ENCODE results near the gene BHLHA9. TPM values are rescaled to one million over a fixed set of nuclear protein-coding genes. Genes with fewer than 3 reads are reported as not detected.
A peak's percentile ranks its signal among the peaks of the same experiment; 100 is the strongest.

Gene BHLHA9
- total RNA-seq, 6 experiments from 2014 or later: not detected

DNA sequence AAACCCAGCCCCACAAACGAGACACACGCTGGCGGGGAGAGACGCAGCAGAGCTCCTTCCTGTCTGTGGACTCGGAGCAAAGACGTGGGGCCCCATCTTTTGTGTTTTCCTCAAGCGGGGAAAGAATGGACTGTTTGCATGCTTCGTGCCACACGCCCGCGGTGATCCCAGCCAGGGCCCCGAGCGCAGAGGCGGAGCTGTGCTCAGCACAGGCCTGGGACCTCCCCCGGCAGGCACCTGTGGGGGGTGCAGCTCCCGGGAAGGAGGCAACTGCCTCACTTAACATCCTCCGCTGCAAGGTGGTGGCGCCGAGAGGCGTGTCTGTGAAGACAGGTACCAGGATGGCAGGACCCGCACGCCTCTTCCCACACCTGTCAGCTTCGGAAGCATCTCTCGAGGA, 28.4 kb downstream of the BHLHA9 start:
- intact Hi-C loops (cut with DNase I): no loop called here
- ATAC-seq: peak in 2 of 4 donors; percentile 4 to 28
- Histone ChIP-seq H3K36me3 (no peaks in the 10 kb centered on the region), H3K4me3 (no peak overlapping the region), H3K27ac (no peak overlapping the region), H3K4me1 (no peaks in the 10 kb centered on the region), H3K27me3 (no peaks in the 10 kb centered on the region), H3K9me3 (no peaks in the 10 kb centered on the region)
- TF ChIP-seq CTCF (IDR thresholded peaks at IDR 0.05) (no peak), POLR2A (IDR thresholded peaks at IDR 0.05) (no peak)
- whole genome bisulfite sequencing (ENCODE audit: insufficient coverage, low coverage, low lambda C conversion rate, missing lambda C conversion rate): 6% methylated on average over 9 of the region's 24 CpGs
- no peak for DNase-seq

GRCh38 chr17:1299552-1300370, 29.5 kb downstream of the BHLHA9 start:
- no peak overlapping the region for H3K27ac ChIP-seq
- 73% methylated on average over 8 of the region's 22 CpGs for WGBS (ENCODE audit: insufficient coverage, low coverage, low lambda C conversion rate, missing lambda C conversion rate)
- H3K9me3 ChIP-seq: no peaks in the 10 kb centered on the region
- TF ChIP-seq CTCF (IDR thresholded peaks at IDR 0.05): no peak
- no peak for TF ChIP-seq POLR2A (IDR thresholded peaks at IDR 0.05)
- no peaks in the 10 kb centered on the region for H3K27me3 ChIP-seq
- no peak overlapping the region for H3K4me3 ChIP-seq
- H3K36me3 ChIP-seq: no peaks in the 10 kb centered on the region
- no peaks in the 10 kb centered on the region for H3K4me1 ChIP-seq
- ATAC-seq (no peak), DNase-seq (no peak)
- intact Hi-C loops (cut with DNase I): no loop called here

- Histone ChIP-seq H3K4me3 (no peak overlapping the region), H3K36me3 (no peaks in the 10 kb centered on the region), H3K27me3 (no peaks in the 10 kb centered on the region), H3K9me3 (no peaks in the 10 kb centered on the region), H3K27ac (no peak overlapping the region), H3K4me1 (no peaks in the 10 kb centered on the region)
- no peak for DNase-seq
- no CpG with 5 or more reads among the region's 17 CpGs for WGBS (ENCODE audit: insufficient coverage, low coverage, low lambda C conversion rate, missing lambda C conversion rate)
- ATAC-seq: no peak
- TF ChIP-seq POLR2A (IDR thresholded peaks at IDR 0.05): no peak
- TF ChIP-seq CTCF (IDR thresholded peaks at IDR 0.05): no peak
- intact Hi-C loops (cut with DNase I): no loop called here
Measured at GRCh38 chr17:1300371-1300905, 30.2 kb downstream of the BHLHA9 start.

- H3K36me3 ChIP-seq: no peaks in the 10 kb centered on the region
- no peak for TF ChIP-seq CTCF (IDR thresholded peaks at IDR 0.05)
- DNase-seq (no peak), ATAC-seq (no peak)
- WGBS (ENCODE audit: insufficient coverage, low coverage, low lambda C conversion rate, missing lambda C conversion rate): 66% methylated on average over 3 of the region's 14 CpGs
- H3K27ac ChIP-seq: no peak overlapping the region
- intact Hi-C loops (cut with DNase I): no loop called here
- no peaks in the 10 kb centered on the region for H3K9me3 ChIP-seq
- no peaks in the 10 kb centered on the region for H3K4me1 ChIP-seq
- H3K27me3 ChIP-seq: no peaks in the 10 kb centered on the region
- H3K4me3 ChIP-seq: no peak overlapping the region
Measured at GRCh38 chr17:1301546-1301945, 31.3 kb downstream of the BHLHA9 start.

All from right lobe of liver (tissue), 6 donors.